PC-9 (cell line): ENCODE measurements around the gene CDK8.

Source experiments
- CTCF ChIP-seq: fragments of 200-600 bp; sonication (generic); conservative IDR thresholded peaks from 2 replicates; pipeline ENCODE4 v1.6.1; 2017; ENCODE audit warnings: mixed run types, antibody characterized with exemption, mild to moderate bottlenecking, moderate library complexity
- EZH2 ChIP-seq: fragments of 200-600 bp; sonication (generic); IDR thresholded peaks from 2 replicates; pipeline ENCODE4 v1.8.0; 2017; ENCODE audit warnings: antibody characterized with exemption, low read depth

- TF ChIP-seq CTCF (no peak), EZH2 (no peak)
These were observed 23.2 kb upstream of the CDK8 start for GRCh38 chr13:26230703-26231102.
